Endothelial cell of umbilical vein (primary cell): ENCODE measurements around the gene ITGB2. TPM values are rescaled to one million over a fixed set of nuclear protein-coding genes. Genes with fewer than 3 reads are reported as not detected.

Source experiments
- BruUV-seq: library from RNA; stranded (reverse); fragments of 400-500 nt; replicated peaks from 2 replicates; lab custom pipeline; 2021; lab: Mats Ljungman, UMichigan
- CTCF ChIA-PET: fragments of 300-600, 350-600 bp; sonication (Branson Sonifier 250); formaldehyde crosslinking; loops from one replicate; lab custom pipeline; 2021; ENCODE audit warnings: antibody characterized with exemption, inconsistent platforms; lab: Charles Lee
- POLR2A ChIA-PET: fragments of 300-600, 350-600 bp; sonication (Branson Sonifier 250); formaldehyde crosslinking; loops from one replicate; lab custom pipeline; 2021; ENCODE audit warnings: antibody characterized with exemption, inconsistent platforms; lab: Charles Lee
- DNase-seq: peaks from one replicate; pipeline ENCODE4 v3.0.0-alpha.2; 2011; ENCODE audit warnings: low read depth, low spot score
- FAIRE-seq: peaks from 2 replicates; lab custom pipeline; 2011; peaks lifted over from hg19 to GRCh38; lab: Jason Lieb, UNC
- H2AFZ ChIP-seq: 2 replicates; pipeline ENCODE4 v1.6.0; 2012; ENCODE audit warnings: low read depth, low read length, control low read depth, inconsistent platforms
- H3K27ac ChIP-seq: 2 replicates; pipeline ENCODE4 v1.5.1; 2011; ENCODE audit warnings: low read depth, mild to moderate bottlenecking, control low read depth, low read length, moderate library complexity; ENCODE audit not compliant: insufficient read depth
- H3K27me3 ChIP-seq, 2 experiments: 2 replicates each; pipeline versions ENCODE4 v1.6.0 to v1.6.1; 2011; ENCODE audit warnings: low read length in 2 of 2, mixed read lengths in 1 of 2; ENCODE audit not compliant: control insufficient read depth in 2 of 2, insufficient read depth in 2 of 2
- H3K36me3 ChIP-seq, 2 experiments: 2 replicates in 1 of 2; 3 replicates in 1 of 2; pipeline ENCODE4 v1.5.1; 2011; ENCODE audit warnings: low read length in 2 of 2, mild to moderate bottlenecking in 1 of 2, moderate library complexity in 1 of 2; ENCODE audit not compliant: control insufficient read depth in 2 of 2, insufficient read depth in 2 of 2; ENCODE audit errors: extremely low read depth in 1 of 2
- H3K4me1 ChIP-seq: 3 replicates; pipeline ENCODE4 v1.5.1; 2011; ENCODE audit warnings: mild to moderate bottlenecking, low read length; ENCODE audit not compliant: control insufficient read depth, insufficient read depth; ENCODE audit errors: extremely low read depth
- H3K4me2 ChIP-seq: 2 replicates; pipeline ENCODE4 v1.6.1; 2011; ENCODE audit warnings: low read length, control low read depth, mixed read lengths; ENCODE audit not compliant: insufficient read depth
- H3K4me3 ChIP-seq, 3 experiments: fragments of 200-600 bp in 1 of 3; sonication (generic), shearing (Covaris generic) in 1 of 3; replicated peaks in 1 of 3; 2 replicates each; pipeline ENCODE4 v1.5.1; 2011 to 2016; ENCODE audit warnings: control low read depth in 3 of 3, low read length in 3 of 3, mild to moderate bottlenecking in 2 of 3, inconsistent platforms in 1 of 3, low read depth in 1 of 3, moderate library complexity in 1 of 3; ENCODE audit not compliant: insufficient read depth in 1 of 3
- H3K79me2 ChIP-seq: 2 replicates; pipeline ENCODE4 v1.6.0; 2012; ENCODE audit warnings: low read length, inconsistent platforms; ENCODE audit not compliant: control insufficient read depth, insufficient read depth
- H3K9ac ChIP-seq: replicated peaks from 2 replicates; pipeline ENCODE3; 2011; ENCODE audit warnings: low read length, control low read depth; ENCODE audit not compliant: insufficient read depth; ENCODE audit errors: extremely low read depth
- H3K9me1 ChIP-seq: replicated peaks from 3 replicates; pipeline ENCODE4 v1.6.0; 2011; ENCODE audit warnings: mild to moderate bottlenecking, low read length; ENCODE audit not compliant: control insufficient read depth, insufficient read depth; ENCODE audit errors: extremely low read depth
- H3K9me3 ChIP-seq: replicated peaks from 2 replicates; pipeline ENCODE4 v1.5.1; 2012; ENCODE audit warnings: low read length, inconsistent platforms; ENCODE audit not compliant: control insufficient read depth, insufficient read depth
- H4K20me1 ChIP-seq: replicated peaks from 2 replicates; pipeline ENCODE3; 2011; ENCODE audit warnings: mild to moderate bottlenecking, low read length; ENCODE audit not compliant: control insufficient read depth, insufficient read depth; ENCODE audit errors: extremely low read depth
- CTCF ChIP-seq, 2 donors: IDR thresholded peaks; 1 replicate in 1 of 2; 2 replicates in 1 of 2; pipeline ENCODE4 v1.5.1; 2011; ENCODE audit warnings: low read length in 2 of 2, mild to moderate bottlenecking in 2 of 2, moderate library complexity in 2 of 2, control low read depth in 1 of 2, inconsistent platforms in 1 of 2, low read depth in 1 of 2; ENCODE audit not compliant: insufficient read depth in 1 of 2; ENCODE audit errors: extremely low read depth in 1 of 2
- EZH2 ChIP-seq: IDR thresholded peaks from 2 replicates; pipeline ENCODE4 v1.6.1; 2012; ENCODE audit warnings: borderline replicate concordance, low read depth, mild to moderate bottlenecking, moderate library complexity, low read length, inconsistent platforms; ENCODE audit not compliant: severe bottlenecking
- FOS ChIP-seq: IDR thresholded peaks from 2 replicates; pipeline ENCODE4 v1.6.1; 2011; ENCODE audit warnings: mild to moderate bottlenecking, low read length, moderate library complexity, borderline replicate concordance; ENCODE audit not compliant: insufficient read depth
- GATA2 ChIP-seq: IDR thresholded peaks from 2 replicates; pipeline ENCODE4 v1.7.0; 2011; ENCODE audit warnings: low read depth, mild to moderate bottlenecking, moderate library complexity, mixed read lengths, low read length; ENCODE audit not compliant: insufficient read length, insufficient read depth
- JUN ChIP-seq: IDR thresholded peaks from 2 replicates; pipeline ENCODE4 v1.6.1; 2011; ENCODE audit warnings: borderline replicate concordance, low read depth; ENCODE audit not compliant: insufficient read length, insufficient read depth
- MAX ChIP-seq: IDR thresholded peaks from 2 replicates; pipeline ENCODE4 v1.6.1; 2011; ENCODE audit not compliant: insufficient read depth, insufficient read length
- MYC ChIP-seq: IDR thresholded peaks from one replicate; pipeline ENCODE4 v1.6.1; 2011; ENCODE audit warnings: mild to moderate bottlenecking, low read depth, low read length
- POLR2A ChIP-seq: IDR thresholded peaks from 2 replicates; pipeline ENCODE4 v1.6.1; 2012; ENCODE audit warnings: low read depth, mild to moderate bottlenecking, control low read depth, low read length
- POLR2AphosphoS5 ChIP-seq: IDR thresholded peaks from 2 replicates; pipeline ENCODE4 v1.6.1; 2012; ENCODE audit warnings: low read depth, mild to moderate bottlenecking, control low read depth, low read length, moderate library complexity; ENCODE audit not compliant: insufficient read depth
- dilution Hi-C: fragments of 300-500 bp; cut with MboI; formaldehyde crosslinking; loops from one replicate; pipeline ENCODE4 v1.15.0; 2019; ENCODE audit warnings: low sequenced_read_pairs; ENCODE audit not compliant: extremely low pct_ligation_motif_present
- intact Hi-C: fragments of 100-400 bp; cut with micrococcal nuclease; formaldehyde crosslinking; loops from one replicate; pipeline ENCODE4 v1.10.0; 2022
- polyA plus RNA-seq, 4 experiments: library from polyadenylated mRNA; depleted of rRNA in 3 of 4; stranded (reverse) in 3 of 4; unstranded in 1 of 4; fragments of >200 nt; gene quantifications; 2 replicates each; pipeline versions ENCODE4 v1.2.1 to v1.2.3, GENCODE V29; 2011 to 2012; ENCODE audit warnings: missing spikeins in 1 of 4
- total RNA-seq: library from RNA; stranded (reverse); gene quantifications from 2 replicates; pipeline ENCODE4 v1.2.3, GENCODE V29; 2021

ITGB2 gene
- total and polyA plus RNA-seq, 2 donors (not counting 3 experiments of a cell fraction or from before 2014, with no cell fraction given) = 0.39 to 0.91 TPM

DNA sequence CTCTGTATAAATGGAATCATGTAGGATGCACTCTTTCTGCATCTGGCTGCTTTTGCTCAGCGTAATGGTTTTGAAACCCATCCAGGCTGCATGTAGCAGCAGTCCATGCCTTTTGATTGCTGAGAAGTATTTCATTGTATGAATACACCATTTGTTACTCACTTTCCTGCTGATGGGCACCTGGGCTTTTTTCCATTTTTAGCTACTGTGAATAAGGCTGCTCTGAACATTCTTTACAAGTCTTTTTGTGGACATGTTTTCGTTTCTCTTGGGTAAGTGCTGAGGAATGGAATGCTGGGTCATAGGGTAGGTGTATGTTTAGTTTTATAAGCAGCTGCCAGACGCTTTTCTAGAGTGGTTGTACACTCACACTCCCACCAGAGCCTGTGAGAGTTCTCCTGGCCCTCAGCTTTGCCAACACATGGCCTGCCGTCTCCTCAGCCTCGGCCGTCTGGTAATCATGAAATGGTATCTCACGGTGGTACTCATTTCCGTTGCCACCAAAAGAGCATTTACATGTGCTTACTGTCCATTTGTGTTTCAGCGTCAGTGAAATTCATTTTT, 41.8 kb upstream of the ITGB2 start:
- Histone ChIP-seq H3K27me3 (no peaks in the 10 kb centered on the region), H4K20me1 (no peaks in the 10 kb centered on the region), H3K9me1 (no peaks in the 10 kb centered on the region), H3K4me1 (peaks cover 39% of the 10 kb centered on the region), H3K27ac (peak overlapping the region; percentile 80), H3K9me3 (no peaks in the 10 kb centered on the region), H3K4me3 (no peak overlapping the region), H3K9ac (peak overlapping the region; percentile 64), H2AFZ (no peak overlapping the region), H3K36me3 (peaks cover 5 to 10% of the 10 kb centered on the region in 2 experiments), H3K79me2 (peaks cover 18% of the 10 kb centered on the region), H3K4me2 (peak overlapping the region; percentile 15)
- intact Hi-C loops (loop anchor here (1.0 to 2.0 kb wide), 7 partner anchors 20 to 166 kb away; no protein-coding TSS in a partner anchor), dilution Hi-C loops (no loop called here)
- TF ChIP-seq POLR2AphosphoS5 (no peak), MYC (no peak), GATA2 (peak; percentile 40), FOS (peak; percentile 39), EZH2 (no peak), POLR2A (no peak), MAX (peak; percentile 46), JUN (peak; percentile 69), CTCF (IDR thresholded peaks at IDR 0.05; ENCODE audit: extremely low read depth in 1 of 2, insufficient read depth in 1 of 2, low read depth in 1 of 2, low read length in 2 of 2) (no peak)
- DNase-seq (peak; percentile 97), FAIRE-seq (peak; percentile 98)
- CTCF ChIA-PET = interaction anchor here (0.7 to 6.1 kb wide), 19 partner anchors 8 to 178 kb away, joined by 3 to 52 read pairs (median 4); partner anchors contain the start of gene SLX9
- POLR2A ChIA-PET = interaction anchor here (0.7 to 1.6 kb wide), 2 partner anchors 34 to 140 kb away, joined by 3 to 4 read pairs; no protein-coding TSS in a partner anchor
- BruUV-seq = no TSS peak
